D721Med (cell line): ENCODE data around the gene DPP6.

ENCODE experiments used
- DNase-seq: peaks from one replicate; pipeline ENCODE4 v3.0.0; 2011; ENCODE audit warnings: low spot score; ENCODE audit not compliant: insufficient read length
- FAIRE-seq: peaks from 2 replicates; lab custom pipeline; 2011; peaks lifted over from hg19 to GRCh38; lab: Jason Lieb, UNC
- CTCF ChIP-seq: IDR thresholded peaks from 2 replicates; pipeline ENCODE4 v1.5.1; 2012; ENCODE audit warnings: mild to moderate bottlenecking, control low read depth; ENCODE audit not compliant: insufficient read depth; ENCODE audit errors: missing control alignments

The DPP6 gene

GRCh38 chr7:154512121-154512833 lies 460.1 kb downstream of the DPP6 start:
- FAIRE-seq = no peak
- DNase-seq = no peak
- TF ChIP-seq CTCF = no peak

DNA sequence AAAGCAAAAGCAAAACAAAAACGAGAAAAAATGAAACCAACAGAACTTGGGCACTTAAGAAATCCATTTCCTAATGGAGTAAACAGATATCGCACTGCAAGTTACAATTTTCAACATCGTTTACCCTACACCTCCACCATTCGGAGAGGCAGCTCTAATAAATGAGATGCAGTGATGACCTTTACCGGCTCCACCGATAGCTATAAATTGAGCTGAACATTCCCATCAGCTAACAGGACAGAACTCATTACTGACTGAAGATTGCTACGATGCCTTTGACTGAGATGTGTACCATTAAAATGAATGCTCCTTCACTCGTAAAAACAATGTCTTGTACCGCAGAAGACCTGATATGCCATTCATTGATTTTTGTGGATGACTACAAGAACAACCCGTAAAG lies 465.6 kb downstream of the DPP6 start:
- no peak for TF ChIP-seq CTCF
- DNase-seq = no peak

GRCh38 chr7:154519229-154519628 lies 467.0 kb downstream of the DPP6 start:
- TF ChIP-seq CTCF = no peak
- DNase-seq (no peak), FAIRE-seq (no peak)

More for the DNA sequence above, 465.6 kb downstream of the DPP6 start:
- no peak for FAIRE-seq

DNA sequence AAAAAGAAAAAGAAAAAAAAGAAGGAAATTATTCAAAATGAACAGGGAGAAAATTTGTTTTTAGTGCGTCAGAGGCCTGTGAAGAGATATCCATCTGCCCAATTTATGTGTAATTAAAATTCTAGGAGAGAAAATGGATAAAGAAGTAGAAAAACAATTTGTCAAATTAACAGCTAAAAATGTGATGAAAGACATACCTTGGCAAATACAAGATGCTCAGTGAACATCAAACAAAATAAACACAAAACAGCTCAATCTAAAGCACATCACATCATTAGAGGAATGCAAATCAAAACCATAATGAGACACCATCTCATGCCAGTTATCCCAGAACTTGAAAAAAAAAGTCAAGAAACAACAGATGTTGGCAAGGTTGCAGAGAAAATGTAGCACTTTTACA lies 477.9 kb downstream of the DPP6 start:
- FAIRE-seq (no peak), DNase-seq (no peak)
- no peak for TF ChIP-seq CTCF

DNA sequence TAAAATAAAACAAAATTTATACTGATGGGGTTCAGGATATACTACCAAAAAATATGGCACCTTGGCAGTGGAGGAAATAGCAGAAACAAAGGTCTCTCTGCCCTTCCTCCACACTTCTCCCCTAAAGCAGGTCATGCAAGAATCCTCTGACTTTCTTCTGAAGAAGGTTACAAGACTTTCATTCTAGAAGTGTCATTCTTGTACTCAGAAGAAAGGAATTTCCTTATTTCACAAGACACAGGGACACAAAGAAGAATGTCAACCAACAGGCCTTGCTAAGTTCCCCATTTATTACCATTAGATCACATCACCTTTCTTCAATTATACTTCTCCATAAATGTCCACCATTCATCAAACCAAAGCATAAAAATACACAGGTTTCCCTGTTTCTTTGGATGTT lies 480.6 kb downstream of the DPP6 start:
- TF ChIP-seq CTCF = no peak
- FAIRE-seq (no peak), DNase-seq (no peak)

- TF ChIP-seq CTCF = no peak
- FAIRE-seq (no peak), DNase-seq (no peak)
Measured at GRCh38 chr7:154540596-154540995, 488.4 kb downstream of the DPP6 start.

- peak; percentile 33 for DNase-seq
- no peak for FAIRE-seq
- TF ChIP-seq CTCF = no peak
Measured at GRCh38 chr7:154541606-154542005, 489.4 kb downstream of the DPP6 start.
